Mucosa of gallbladder (tissue), 1 donor: Measurements from ENCODE around the gene F2. TPM values are rescaled to one million over a fixed set of nuclear protein-coding genes. Genes with fewer than 3 reads are reported as not detected.
"Not testable (repeated sequence)": the region's sequence is repeated elsewhere in the genome, so short reads cannot be mapped to it uniquely, and the experiment has no call there.

ENCODE experiments used
- DNase-seq: peaks from one replicate; pipeline ENCODE4 v3.0.0-alpha.2; 2020; ENCODE audit warnings: low spot score
- total RNA-seq: library from RNA; stranded (reverse); gene quantifications from one replicate; pipeline ENCODE4 v1.2.1, GENCODE V29; 2021
- donor health status: DM: no; HTN: no; CAD: no.

Gene F2
- total RNA-seq, 1 donor from 2014 or later: 21.4 TPM

- DNase-seq: no peak
Measured at GRCh38 chr11:46684367-46684766, 34.6 kb upstream of the F2 start.

- DNase-seq: no peak
Measured at GRCh38 chr11:46686886-46687795, 31.9 kb upstream of the F2 start.

- DNase-seq: no peak
Measured at GRCh38 chr11:46690702-46691101, 28.3 kb upstream of the F2 start.

- no peak for DNase-seq
Measured at GRCh38 chr11:46692450-46692849, 26.6 kb upstream of the F2 start.

- no peak for DNase-seq
Measured at GRCh38 chr11:46693597-46694012, 25.4 kb upstream of the F2 start.

GRCh38 chr11:46694072-46694471 lies 24.9 kb upstream of the F2 start:
- DNase-seq: no peak

- DNase-seq: no peak
Measured at GRCh38 chr11:46694607-46695006, 24.4 kb upstream of the F2 start.

GRCh38 chr11:46695345-46696211 lies 23.4 kb upstream of the F2 start:
- no peak for DNase-seq

GRCh38 chr11:46696212-46696558 lies 22.8 kb upstream of the F2 start:
- DNase-seq: peak; percentile 40

- DNase-seq: no peak
Measured at GRCh38 chr11:46697303-46697702, 21.7 kb upstream of the F2 start.

GRCh38 chr11:46697723-46698122 lies 21.3 kb upstream of the F2 start:
- no peak for DNase-seq

- DNase-seq: no peak
Measured at GRCh38 chr11:46698597-46698996, 20.4 kb upstream of the F2 start.

GRCh38 chr11:46700241-46701077 lies 18.6 kb upstream of the F2 start, which contains the start of the genes ARHGAP1 and ZNF408:
TSS of gene ARHGAP1 (minus strand) at chr11:46700619. CDS start at chr11:46696107, 4,512 bp downstream.
TSS of gene ZNF408 (plus strand) at chr11:46701031. CDS start at chr11:46701048, 17 bp downstream.
- peak; percentile 99 for DNase-seq

GRCh38 chr11:46701078-46701654 lies 17.8 kb upstream of the F2 start:
- no peak for DNase-seq

GRCh38 chr11:46705070-46705688 lies 13.8 kb upstream of the F2 start:
- no peak for DNase-seq

GRCh38 chr11:46706886-46707285 lies 12.1 kb upstream of the F2 start:
- DNase-seq: no peak

- not testable (repeated sequence) for DNase-seq
Measured at GRCh38 chr11:46709351-46709750, 9.7 kb upstream of the F2 start.

- DNase-seq: peak; percentile 58
Measured at GRCh38 chr11:46710821-46711269, 8.2 kb upstream of the F2 start.

- DNase-seq: no peak
Measured at GRCh38 chr11:46711303-46711702, 7.7 kb upstream of the F2 start.

GRCh38 chr11:46712874-46713576 lies 6.0 kb upstream of the F2 start:
- DNase-seq: no peak
